DND-41 (cell line): Measurements from ENCODE around the gene DSCAM.

Experiments used
- ATAC-seq: fragments of 200-7000 bp; cut with Tn5 transposase; 3 replicates; pipeline ENCODE4 v1.9.1; 2021; ENCODE audit warnings: low read depth; ENCODE audit not compliant: insufficient read depth
- DNase-seq: peaks from one replicate; pipeline ENCODE4 v3.0.0-alpha.2; 2020
- H2AFZ ChIP-seq: 2 replicates; pipeline ENCODE4 v1.6.0; 2012; ENCODE audit warnings: low read depth, low read length
- H3K27ac ChIP-seq: 2 replicates; pipeline ENCODE4 v1.5.1; 2012; ENCODE audit warnings: low read length, inconsistent platforms
- H3K27me3 ChIP-seq: fragments of 200-600 bp; sonication (generic); 2 replicates; pipeline ENCODE4 v1.6.0; 2012; ENCODE audit warnings: low read length, mild to moderate bottlenecking, inconsistent platforms; ENCODE audit not compliant: insufficient read depth, poor library complexity
- H3K36me3 ChIP-seq: 2 replicates; pipeline ENCODE4 v1.5.1; 2012; ENCODE audit warnings: low read length, inconsistent platforms; ENCODE audit not compliant: insufficient read depth
- H3K4me1 ChIP-seq: 2 replicates; pipeline ENCODE4 v1.5.1; 2012; ENCODE audit warnings: mild to moderate bottlenecking, low read length; ENCODE audit not compliant: insufficient read depth
- H3K4me2 ChIP-seq: 2 replicates; pipeline ENCODE4 v1.6.0; 2012; ENCODE audit warnings: mild to moderate bottlenecking, moderate library complexity, low read length, inconsistent platforms; ENCODE audit not compliant: insufficient read depth
- H3K4me3 ChIP-seq, 2 experiments: fragments of 200-600 bp in 1 of 2; shearing (Covaris generic) in 1 of 2; 2 replicates each; pipeline ENCODE4 v1.5.1; 2012 to 2016; ENCODE audit warnings: inconsistent platforms in 2 of 2, low read length in 2 of 2, mild to moderate bottlenecking in 2 of 2, low read depth in 1 of 2, moderate library complexity in 1 of 2
- H3K79me2 ChIP-seq: 2 replicates; pipeline ENCODE4 v1.6.0; 2012; ENCODE audit warnings: low read length, inconsistent platforms; ENCODE audit not compliant: insufficient read depth
- H3K9ac ChIP-seq: 2 replicates; pipeline ENCODE4 v1.6.0; 2012; ENCODE audit warnings: low read depth, mild to moderate bottlenecking, inconsistent platforms, low read length, moderate library complexity
- H3K9me3 ChIP-seq: 2 replicates; pipeline ENCODE4 v1.5.1; 2012; ENCODE audit warnings: low read length, moderate library complexity, mild to moderate bottlenecking, inconsistent platforms; ENCODE audit not compliant: insufficient read depth, severe bottlenecking
- H4K20me1 ChIP-seq: 2 replicates; pipeline ENCODE4 v1.6.0; 2012; ENCODE audit warnings: low read length; ENCODE audit not compliant: insufficient read depth
- CTCF ChIP-seq: IDR thresholded peaks from 2 replicates; pipeline ENCODE4 v1.5.1; 2012; ENCODE audit warnings: borderline replicate concordance, low read length, moderate library complexity, mild to moderate bottlenecking; ENCODE audit not compliant: poor library complexity, severe bottlenecking; ENCODE audit errors: extremely low read depth
- EZH2 ChIP-seq: IDR thresholded peaks from 3 replicates; pipeline ENCODE4 v1.6.1; 2012; ENCODE audit warnings: borderline replicate concordance, low read depth, mild to moderate bottlenecking, moderate library complexity, low read length, inconsistent platforms; ENCODE audit not compliant: severe bottlenecking

Gene DSCAM

GRCh38 chr21:40671716-40672115, 175.2 kb downstream of the DSCAM start:
- H3K27ac ChIP-seq: no peak overlapping the region
- no peaks in the 10 kb centered on the region for H3K4me1 ChIP-seq
- ATAC-seq (no peak), DNase-seq (no peak)
- TF ChIP-seq EZH2: no peak
- TF ChIP-seq CTCF: no peak
- H2AFZ ChIP-seq: no peak overlapping the region
- H3K9me3 ChIP-seq: no peaks in the 10 kb centered on the region
- H3K9ac ChIP-seq: no peak overlapping the region
- no peak overlapping the region for H3K4me2 ChIP-seq
- no peaks in the 10 kb centered on the region for H4K20me1 ChIP-seq
- H3K79me2 ChIP-seq: no peaks in the 10 kb centered on the region
- H3K27me3 ChIP-seq: no peaks in the 10 kb centered on the region
- H3K4me3 ChIP-seq: no peak overlapping the region
- no peaks in the 10 kb centered on the region for H3K36me3 ChIP-seq

- no peak overlapping the region for H3K9ac ChIP-seq
- DNase-seq (no peak), ATAC-seq (no peak)
- H3K79me2 ChIP-seq: no peaks in the 10 kb centered on the region
- H3K4me1 ChIP-seq: no peaks in the 10 kb centered on the region
- no peak overlapping the region for H3K4me2 ChIP-seq
- no peaks in the 10 kb centered on the region for H4K20me1 ChIP-seq
- no peaks in the 10 kb centered on the region for H3K9me3 ChIP-seq
- H3K27ac ChIP-seq: no peak overlapping the region
- TF ChIP-seq EZH2 (no peak), CTCF (no peak)
- H3K4me3 ChIP-seq: no peak overlapping the region
- no peaks in the 10 kb centered on the region for H3K36me3 ChIP-seq
- no peaks in the 10 kb centered on the region for H3K27me3 ChIP-seq
- H2AFZ ChIP-seq: no peak overlapping the region
Observed at GRCh38 chr21:40668555-40669275, 178.2 kb downstream of the DSCAM start.

DNA sequence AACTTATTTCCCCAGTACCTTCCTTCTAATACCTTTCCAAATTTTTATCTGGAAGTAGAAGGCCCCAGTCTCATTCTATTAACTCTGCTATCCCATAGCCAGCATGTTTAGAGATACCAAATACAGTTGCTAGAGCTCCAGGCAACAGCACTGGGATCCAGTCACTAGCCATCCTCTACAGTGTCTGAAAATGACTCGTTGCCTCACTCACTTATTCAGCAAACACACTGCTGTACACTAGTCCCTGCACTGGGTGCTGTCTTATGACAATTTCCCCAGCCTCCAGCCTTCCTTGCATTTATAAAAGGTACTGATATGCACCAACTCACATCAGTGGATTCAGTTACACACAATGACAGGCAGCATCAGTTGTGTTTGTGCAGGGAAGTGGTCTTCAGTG, 179.0 kb downstream of the DSCAM start:
- H3K79me2 ChIP-seq: no peaks in the 10 kb centered on the region
- TF ChIP-seq CTCF: no peak
- TF ChIP-seq EZH2: no peak
- no peak overlapping the region for H2AFZ ChIP-seq
- no peaks in the 10 kb centered on the region for H3K9me3 ChIP-seq
- H3K4me2 ChIP-seq: no peak overlapping the region
- H3K4me3 ChIP-seq: no peak overlapping the region
- H3K27me3 ChIP-seq: no peaks in the 10 kb centered on the region
- H4K20me1 ChIP-seq: no peaks in the 10 kb centered on the region
- no peaks in the 10 kb centered on the region for H3K36me3 ChIP-seq
- no peaks in the 10 kb centered on the region for H3K4me1 ChIP-seq
- no peak for ATAC-seq
- no peak for DNase-seq
- H3K27ac ChIP-seq: no peak overlapping the region
- no peak overlapping the region for H3K9ac ChIP-seq
